ENCODE data around the gene C16orf96. TPM values are rescaled to one million over a fixed set of nuclear protein-coding genes. Genes with fewer than 3 reads are reported as not detected.
A peak's percentile ranks its signal among the peaks of the same experiment; 100 is the strongest.

C16orf96 gene
- total RNA-seq, 2 donors from 2014 or later, result 1.5 to 1.6 TPM

GRCh38 chr16:4580250-4580649 lies 24.1 kb downstream of the C16orf96 start:
- Mint-ChIP-seq H3K4me3 (no peak overlapping the region), H3K27me3 (ENCODE audit: insufficient read depth) (no peaks in the 10 kb centered on the region), H3K9me3 (no peaks in the 10 kb centered on the region), H3K4me1 (no peaks in the 10 kb centered on the region), H3K27ac (no peak overlapping the region), H3K36me3 (ENCODE audit: low read depth) (no peaks in the 10 kb centered on the region)
- H3K36me3 ChIP-seq (ENCODE audit: control insufficient read depth, insufficient read depth, low read length), result no peaks in the 10 kb centered on the region
- H3K9ac ChIP-seq (ENCODE audit: extremely low read depth, low read length, poor library complexity, severe bottlenecking), result no peak overlapping the region
- WGBS, 2 experiments (ENCODE audit: insufficient coverage in 1 of 2, insufficient read length in 1 of 2), result 80 to 100% methylated on average over 1 to 5 of the region's 6 CpGs
- no peaks in the 10 kb centered on the region for H3K27me3 ChIP-seq (ENCODE audit: control insufficient read depth, insufficient read depth, low read length, poor library complexity, severe bottlenecking)
- no peak for DNase-seq
- H3K9me3 ChIP-seq (ENCODE audit: control insufficient read depth, low read length), result no peaks in the 10 kb centered on the region
- no peak overlapping the region for H3K4me3 ChIP-seq (ENCODE audit: low read length)
- no peak for TF ChIP-seq CTCF (conservative IDR thresholded peaks at IDR 0.05)
- no peak overlapping the region for H3K27ac ChIP-seq (ENCODE audit: low read depth, low read length)
- H3K4me1 ChIP-seq (ENCODE audit: control insufficient read depth, insufficient read depth, low read length), result no peaks in the 10 kb centered on the region

- Mint-ChIP-seq H3K36me3 (ENCODE audit: low read depth) (no peaks in the 10 kb centered on the region), H3K4me1 (peaks cover 4% of the 10 kb centered on the region), H3K4me3 (no peak overlapping the region), H3K9me3 (peaks cover 13% of the 10 kb centered on the region), H3K27ac (no peak overlapping the region), H3K27me3 (ENCODE audit: insufficient read depth) (peaks cover 4% of the 10 kb centered on the region)
- peak; percentile 26 for DNase-seq
- no peaks in the 10 kb centered on the region for H3K4me1 ChIP-seq (ENCODE audit: control insufficient read depth, insufficient read depth, low read length)
- no peak overlapping the region for H3K27ac ChIP-seq (ENCODE audit: low read depth, low read length)
- H3K4me3 ChIP-seq (ENCODE audit: low read length), result no peak overlapping the region
- no peak overlapping the region for H3K9ac ChIP-seq (ENCODE audit: extremely low read depth, low read length, poor library complexity, severe bottlenecking)
- peaks cover 10% of the 10 kb centered on the region for H3K9me3 ChIP-seq (ENCODE audit: control insufficient read depth, low read length)
- TF ChIP-seq CTCF (conservative IDR thresholded peaks at IDR 0.05), result no peak
- H3K27me3 ChIP-seq (ENCODE audit: control insufficient read depth, insufficient read depth, low read length, poor library complexity, severe bottlenecking), result no peaks in the 10 kb centered on the region
- H3K36me3 ChIP-seq (ENCODE audit: control insufficient read depth, insufficient read depth, low read length), result no peaks in the 10 kb centered on the region
- 94 to 100% methylated on average over 3 to 4 of the region's 4 CpGs for WGBS, 2 experiments (ENCODE audit: insufficient coverage in 1 of 2, insufficient read length in 1 of 2)
Observed at GRCh38 chr16:4583906-4584305, 27.8 kb downstream of the C16orf96 start.

DNA sequence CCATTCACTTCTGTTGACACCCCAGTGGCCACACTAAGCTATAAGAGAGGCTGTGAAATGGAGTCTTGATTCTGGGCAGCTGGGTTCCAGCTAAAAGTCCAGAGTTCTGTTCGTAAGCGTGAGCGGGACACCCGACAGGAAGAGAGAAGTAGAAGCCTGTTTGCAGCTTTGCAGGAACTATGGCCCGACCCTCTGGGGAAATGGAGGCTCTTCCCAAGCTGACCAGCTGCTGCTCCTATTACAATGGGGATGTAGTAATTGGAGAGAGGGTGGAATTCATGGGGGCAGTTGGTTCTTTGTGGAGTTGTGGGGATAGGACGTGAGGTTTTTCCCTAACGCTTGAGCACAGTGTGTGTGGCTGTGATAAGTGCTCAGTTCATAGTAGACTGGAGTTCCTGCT lies 30.2 kb downstream of the C16orf96 start:
- H3K9ac ChIP-seq (ENCODE audit: extremely low read depth, low read length, poor library complexity, severe bottlenecking), result no peak overlapping the region
- no peaks in the 10 kb centered on the region for H3K36me3 Mint-ChIP-seq (ENCODE audit: low read depth)
- H3K9me3 Mint-ChIP-seq, result peaks cover 16% of the 10 kb centered on the region
- no peaks in the 10 kb centered on the region for H3K27me3 ChIP-seq (ENCODE audit: control insufficient read depth, insufficient read depth, low read length, poor library complexity, severe bottlenecking)
- 94 to 95% methylated on average over 4 to 7 of the region's 7 CpGs for WGBS, 2 experiments (ENCODE audit: insufficient coverage in 1 of 2, insufficient read length in 1 of 2)
- H3K36me3 ChIP-seq (ENCODE audit: control insufficient read depth, insufficient read depth, low read length), result no peaks in the 10 kb centered on the region
- no peak for TF ChIP-seq CTCF (conservative IDR thresholded peaks at IDR 0.05)
- H3K4me1 ChIP-seq (ENCODE audit: control insufficient read depth, insufficient read depth, low read length), result no peaks in the 10 kb centered on the region
- H3K9me3 ChIP-seq (ENCODE audit: control insufficient read depth, low read length), result peaks cover 10% of the 10 kb centered on the region
- DNase-seq, result peak; percentile 40
- peaks cover 4% of the 10 kb centered on the region for H3K4me1 Mint-ChIP-seq
- H3K4me3 Mint-ChIP-seq, result no peak overlapping the region
- H3K27me3 Mint-ChIP-seq (ENCODE audit: insufficient read depth), result peaks cover 6% of the 10 kb centered on the region
- peak overlapping the region; percentile 30 for H3K27ac ChIP-seq (ENCODE audit: low read depth, low read length)
- no peak overlapping the region for H3K27ac Mint-ChIP-seq
- no peak overlapping the region for H3K4me3 ChIP-seq (ENCODE audit: low read length)

Measured in endodermal cell (in vitro differentiated cells).